SU-DHL-6 (cell line): ENCODE data around the gene TSPAN31.

Source experiments
- H2AFZ ChIP-seq: fragments of 200-600 bp; sonication (generic); 2 replicates; pipeline ENCODE4 v1.6.1; 2014; ENCODE audit warnings: low read depth, mild to moderate bottlenecking, moderate library complexity, mixed read lengths, antibody characterized with exemption, low read length; ENCODE audit not compliant: severe bottlenecking
- H3F3A ChIP-seq: fragments of 200-600 bp; shearing (Covaris generic); 2 replicates; pipeline ENCODE4 v1.6.0; 2016; ENCODE audit warnings: antibody characterized with exemption, mild to moderate bottlenecking; ENCODE audit not compliant: insufficient read depth
- H3K27ac ChIP-seq: fragments of 200-600 bp; sonication (generic); 2 replicates; pipeline ENCODE4 v1.5.1; 2016; ENCODE audit warnings: low read depth, mild to moderate bottlenecking, low read length, moderate library complexity, mixed read lengths
- H3K27me3 ChIP-seq: fragments of 200-600 bp; sonication (generic), shearing (Covaris generic); 2 replicates; pipeline ENCODE4 v1.6.0; 2014; ENCODE audit warnings: mild to moderate bottlenecking, low read length
- H3K36me3 ChIP-seq: fragments of 200-600 bp; sonication (generic); 2 replicates; pipeline ENCODE4 v1.6.1; 2014; ENCODE audit warnings: mild to moderate bottlenecking, low read length, mixed read lengths
- H3K4me2 ChIP-seq: fragments of 300-600, 200-600 bp; shearing (Covaris generic), sonication (generic); 2 replicates; pipeline ENCODE4 v1.6.0; 2014; ENCODE audit warnings: low read length, low read depth, mild to moderate bottlenecking; ENCODE audit not compliant: poor library complexity, severe bottlenecking
- H3K4me3 ChIP-seq: fragments of 200-600 bp; sonication (generic); 2 replicates; pipeline ENCODE4 v1.5.1; 2014; ENCODE audit warnings: antibody characterized with exemption, low read length, mild to moderate bottlenecking, mixed read lengths; ENCODE audit not compliant: insufficient read depth, poor library complexity, severe bottlenecking
- H3K79me2 ChIP-seq: fragments of 200-600 bp; sonication (generic); 2 replicates; pipeline ENCODE4 v1.6.1; 2014; ENCODE audit warnings: mild to moderate bottlenecking, low read length, moderate library complexity; ENCODE audit not compliant: insufficient read depth
- H3K9ac ChIP-seq: fragments of 200-600 bp; sonication (generic); 2 replicates; pipeline ENCODE4 v1.7.0; 2014; ENCODE audit warnings: mild to moderate bottlenecking, low read length
- H3K9me2 ChIP-seq: fragments of 200-600 bp; sonication (generic); replicated peaks from 2 replicates; pipeline ENCODE4 v1.6.1; 2014; ENCODE audit warnings: low read length; ENCODE audit not compliant: insufficient read depth
- H3K9me3 ChIP-seq: fragments of 200-600 bp; sonication (generic); 2 replicates; pipeline ENCODE4 v1.6.1; 2014; ENCODE audit warnings: low read length, mixed read lengths; ENCODE audit not compliant: insufficient read depth
- H4K20me1 ChIP-seq: fragments of 200-600 bp; sonication (generic); 2 replicates; pipeline ENCODE4 v1.6.1; 2014; ENCODE audit warnings: low read depth, mild to moderate bottlenecking, antibody characterized with exemption, low read length, moderate library complexity, mixed read lengths
- EZH2phosphoT487 ChIP-seq: fragments of 200-600 bp; sonication (generic), shearing (Covaris generic); conservative IDR thresholded peaks from 2 replicates; pipeline ENCODE4 v1.6.1; 2018; ENCODE audit warnings: mild to moderate bottlenecking, antibody characterized with exemption, low read length, moderate library complexity, mixed read lengths
- TF ChIP-seq, protein P1 (sequence below): fragments of 200-600 bp; sonication (generic); IDR thresholded peaks from one replicate; pipeline ENCODE4 v1.5.1; 2017; ENCODE audit warnings: antibody characterized with exemption, mild to moderate bottlenecking, low read length, moderate library complexity; ENCODE audit not compliant: insufficient read depth, poor library complexity, severe bottlenecking

The TSPAN31 gene

DNA sequence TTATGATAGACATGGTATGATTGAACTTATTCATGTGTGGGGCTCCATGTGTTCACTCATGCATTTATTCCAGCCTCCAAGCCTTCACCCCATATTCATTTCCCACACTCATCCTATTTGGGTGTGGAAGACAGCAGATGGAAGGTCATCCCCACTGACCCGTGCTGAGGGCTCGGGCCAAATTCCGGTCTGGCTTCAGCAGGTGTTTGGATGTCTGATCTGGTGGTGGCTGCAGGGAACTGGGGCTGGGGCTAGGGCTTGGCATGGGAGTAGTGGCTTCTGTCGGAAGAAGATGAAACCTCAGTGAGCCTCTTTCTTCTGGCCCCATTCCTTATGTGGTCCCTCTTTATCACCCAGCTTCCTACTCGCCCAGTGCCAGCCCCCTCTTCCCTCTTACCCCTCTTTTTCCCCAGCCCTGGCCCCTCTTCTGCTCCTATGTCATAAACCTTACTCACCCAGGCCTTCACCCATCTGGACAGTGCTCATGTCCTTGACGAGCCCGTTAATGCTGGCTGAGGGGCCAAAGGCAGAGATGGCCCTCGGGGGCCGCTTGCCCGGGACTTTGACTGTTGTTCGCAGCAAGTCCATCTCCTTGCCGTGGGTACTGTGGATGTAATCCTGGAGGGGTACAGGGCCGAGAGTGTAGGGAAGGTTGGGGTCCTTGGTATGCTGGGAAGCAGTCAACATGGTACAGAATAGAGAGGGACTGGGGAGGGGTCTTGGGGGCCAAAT lies 14.3 kb upstream of the TSPAN31 start:
- Histone ChIP-seq H3K4me3 (no peak overlapping the region), H3K27me3 (no peaks in the 10 kb centered on the region), H3K27ac (no peak overlapping the region), H3F3A (no peaks in the 10 kb centered on the region), H4K20me1 (no peaks in the 10 kb centered on the region), H3K9me2 (no peaks in the 10 kb centered on the region), H3K4me2 (no peak overlapping the region), H3K36me3 (peaks cover 3% of the 10 kb centered on the region; the same call in 1 of the 2 replicates), H2AFZ (no peak overlapping the region), H3K79me2 (no peaks in the 10 kb centered on the region), H3K9ac (no peak overlapping the region), H3K9me3 (no peaks in the 10 kb centered on the region)
- TF ChIP-seq, protein P1, sequence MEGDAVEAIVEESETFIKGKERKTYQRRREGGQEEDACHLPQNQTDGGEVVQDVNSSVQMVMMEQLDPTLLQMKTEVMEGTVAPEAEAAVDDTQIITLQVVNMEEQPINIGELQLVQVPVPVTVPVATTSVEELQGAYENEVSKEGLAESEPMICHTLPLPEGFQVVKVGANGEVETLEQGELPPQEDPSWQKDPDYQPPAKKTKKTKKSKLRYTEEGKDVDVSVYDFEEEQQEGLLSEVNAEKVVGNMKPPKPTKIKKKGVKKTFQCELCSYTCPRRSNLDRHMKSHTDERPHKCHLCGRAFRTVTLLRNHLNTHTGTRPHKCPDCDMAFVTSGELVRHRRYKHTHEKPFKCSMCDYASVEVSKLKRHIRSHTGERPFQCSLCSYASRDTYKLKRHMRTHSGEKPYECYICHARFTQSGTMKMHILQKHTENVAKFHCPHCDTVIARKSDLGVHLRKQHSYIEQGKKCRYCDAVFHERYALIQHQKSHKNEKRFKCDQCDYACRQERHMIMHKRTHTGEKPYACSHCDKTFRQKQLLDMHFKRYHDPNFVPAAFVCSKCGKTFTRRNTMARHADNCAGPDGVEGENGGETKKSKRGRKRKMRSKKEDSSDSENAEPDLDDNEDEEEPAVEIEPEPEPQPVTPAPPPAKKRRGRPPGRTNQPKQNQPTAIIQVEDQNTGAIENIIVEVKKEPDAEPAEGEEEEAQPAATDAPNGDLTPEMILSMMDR = no peak
- TF ChIP-seq EZH2phosphoT487 = no peak

- no peak overlapping the region for H3K4me3 ChIP-seq
- no peak overlapping the region for H3K27ac ChIP-seq
- no peaks in the 10 kb centered on the region for H3K79me2 ChIP-seq
- H3K4me2 ChIP-seq = no peak overlapping the region
- no peak overlapping the region for H2AFZ ChIP-seq
- no peaks in the 10 kb centered on the region for H3K27me3 ChIP-seq
- H3K9ac ChIP-seq = no peak overlapping the region
- H4K20me1 ChIP-seq = no peaks in the 10 kb centered on the region
- no peaks in the 10 kb centered on the region for H3K9me2 ChIP-seq
- no peak for TF ChIP-seq EZH2phosphoT487
- TF ChIP-seq, protein P1 = no peak
- peaks cover 3% of the 10 kb centered on the region; the same call in 1 of the 2 replicates for H3K36me3 ChIP-seq
- no peaks in the 10 kb centered on the region for H3F3A ChIP-seq
- H3K9me3 ChIP-seq = no peaks in the 10 kb centered on the region
Observed at GRCh38 chr12:57731411-57732080, 13.3 kb upstream of the TSPAN31 start.

GRCh38 chr12:57732270-57732669 lies 12.6 kb upstream of the TSPAN31 start:
- Histone ChIP-seq H3K36me3 (peaks cover 3% of the 10 kb centered on the region; the same call in 1 of the 2 replicates), H4K20me1 (no peaks in the 10 kb centered on the region)

More at GRCh38 chr12:57732270-57732669, 12.6 kb upstream of the TSPAN31 start:
- Histone ChIP-seq H3K27ac (no peak overlapping the region), H3F3A (no peaks in the 10 kb centered on the region), H3K4me3 (no peak overlapping the region), H2AFZ (no peak overlapping the region), H3K9me3 (no peaks in the 10 kb centered on the region), H3K9ac (no peak overlapping the region), H3K27me3 (no peaks in the 10 kb centered on the region), H3K79me2 (no peaks in the 10 kb centered on the region), H3K9me2 (no peaks in the 10 kb centered on the region), H3K4me2 (no peak overlapping the region)
- TF ChIP-seq EZH2phosphoT487 = no peak
- TF ChIP-seq, protein P1 = no peak
